ENCODE results near the gene NELFA.

Gene NELFA

DNA sequence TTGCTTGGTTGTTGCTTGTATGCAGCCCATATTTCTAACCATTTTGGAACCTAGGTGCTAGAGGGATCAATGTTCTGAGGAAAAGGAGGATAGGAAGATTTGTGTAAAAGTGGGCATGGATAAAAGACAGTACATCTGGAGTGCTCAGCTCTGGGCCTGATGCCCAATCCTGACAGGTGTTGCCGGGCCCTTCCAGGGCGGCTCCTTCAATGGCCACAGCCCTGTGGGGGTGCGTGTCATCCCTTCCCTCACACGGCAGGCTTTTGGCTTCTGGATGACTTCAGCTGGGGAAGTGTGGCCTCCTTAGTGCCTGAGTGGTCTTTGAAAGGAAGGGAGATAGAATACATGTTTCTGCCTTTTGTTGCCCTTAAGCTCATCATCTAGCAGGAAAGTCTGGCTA lies 47.2 kb downstream of the NELFA start:
- ATAC-seq, result no peak
- no peak for TF ChIP-seq CSDC2 (CRISPR knock-in tag; IDR thresholded peaks at IDR 0.05)
- no peak for TF ChIP-seq GLIS3 (CRISPR knock-in tag; IDR thresholded peaks at IDR 0.05)
- TF ChIP-seq OSR1 (CRISPR knock-in tag; IDR thresholded peaks at IDR 0.05), result no peak
- TF ChIP-seq ESRRG (CRISPR knock-in tag; IDR thresholded peaks at IDR 0.05), result no peak
- no peak for TF ChIP-seq ZFP30 (CRISPR knock-in tag; IDR thresholded peaks at IDR 0.05)
- TF ChIP-seq ZFP3 (CRISPR knock-in tag; IDR thresholded peaks at IDR 0.05), result no peak
- TF ChIP-seq, protein P1, sequence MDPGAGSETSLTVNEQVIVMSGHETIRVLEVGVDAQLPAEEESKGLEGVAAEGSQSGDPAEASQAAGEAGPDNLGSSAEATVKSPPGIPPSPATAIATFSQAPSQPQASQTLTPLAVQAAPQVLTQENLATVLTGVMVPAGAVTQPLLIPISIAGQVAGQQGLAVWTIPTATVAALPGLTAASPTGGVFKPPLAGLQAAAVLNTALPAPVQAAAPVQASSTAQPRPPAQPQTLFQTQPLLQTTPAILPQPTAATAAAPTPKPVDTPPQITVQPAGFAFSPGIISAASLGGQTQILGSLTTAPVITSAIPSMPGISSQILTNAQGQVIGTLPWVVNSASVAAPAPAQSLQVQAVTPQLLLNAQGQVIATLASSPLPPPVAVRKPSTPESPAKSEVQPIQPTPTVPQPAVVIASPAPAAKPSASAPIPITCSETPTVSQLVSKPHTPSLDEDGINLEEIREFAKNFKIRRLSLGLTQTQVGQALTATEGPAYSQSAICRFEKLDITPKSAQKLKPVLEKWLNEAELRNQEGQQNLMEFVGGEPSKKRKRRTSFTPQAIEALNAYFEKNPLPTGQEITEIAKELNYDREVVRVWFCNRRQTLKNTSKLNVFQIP (CRISPR knock-in tag; IDR thresholded peaks at IDR 0.05; ENCODE audit: borderline replicate concordance, low read depth), result no peak

DNA sequence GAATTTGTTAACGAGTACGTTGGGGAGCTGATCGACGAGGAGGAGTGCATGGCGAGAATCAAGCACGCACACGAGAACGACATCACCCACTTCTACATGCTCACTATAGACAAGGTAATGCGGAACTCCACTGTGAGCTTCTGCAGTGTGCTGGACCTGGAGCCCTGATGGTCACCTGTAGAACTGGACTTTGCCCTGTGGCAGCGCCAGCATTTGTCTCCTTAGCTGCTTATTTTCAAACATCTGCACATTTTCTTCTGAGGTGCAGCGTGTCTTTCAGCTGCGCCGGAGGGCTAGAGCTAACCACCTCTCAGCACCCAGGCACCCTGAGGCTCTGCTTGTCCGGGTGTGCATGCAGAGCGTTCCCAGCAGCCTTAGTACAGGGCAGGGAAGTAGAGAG lies 47.7 kb downstream of the NELFA start:
- ATAC-seq, result no peak
- TF ChIP-seq TOX (CRISPR knock-in tag; IDR thresholded peaks at IDR 0.05; ENCODE audit: borderline replicate concordance), result no peak

DNA sequence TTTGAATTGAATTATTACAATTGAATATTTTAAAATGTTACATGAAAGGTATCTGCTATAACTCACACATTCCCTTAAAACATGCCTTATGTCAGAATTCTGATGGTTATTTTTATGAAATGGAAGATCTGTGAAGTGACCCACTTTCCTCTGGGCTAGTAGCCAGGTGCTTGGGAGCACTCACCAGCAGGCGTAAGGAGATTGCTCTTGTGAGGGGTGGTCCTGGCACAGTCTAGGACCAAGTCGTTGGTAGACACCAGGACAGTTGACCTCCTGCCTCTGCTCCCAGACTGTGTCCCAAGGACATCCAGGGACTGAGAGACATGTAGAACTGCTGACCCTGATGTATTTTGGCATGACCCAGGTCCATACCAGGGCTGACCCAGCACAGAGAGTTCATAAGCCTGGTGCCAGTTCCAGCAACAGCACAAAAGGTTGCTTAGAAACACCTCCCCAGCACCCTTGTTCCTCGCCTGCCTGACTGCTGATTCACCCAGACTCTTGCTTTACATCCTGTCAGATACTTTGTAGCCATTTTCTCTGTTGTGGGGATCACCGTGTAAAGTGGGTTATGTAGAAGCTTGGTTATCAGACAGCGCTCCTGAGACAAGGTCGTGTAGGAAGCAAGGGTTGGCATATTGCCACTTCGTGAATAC lies 48.5 kb downstream of the NELFA start:
- TF ChIP-seq ZNF70 (CRISPR knock-in tag; IDR thresholded peaks at IDR 0.05) (no peak), TOX (CRISPR knock-in tag; IDR thresholded peaks at IDR 0.05; ENCODE audit: borderline replicate concordance) (no peak), ARNTL (CRISPR knock-in tag; IDR thresholded peaks at IDR 0.05; ENCODE audit: borderline replicate concordance, low read depth) (no peak), TCF4 (CRISPR knock-in tag; IDR thresholded peaks at IDR 0.05; ENCODE audit: borderline replicate concordance) (no peak), BACH2 (CRISPR knock-in tag; IDR thresholded peaks at IDR 0.05; ENCODE audit: borderline replicate concordance) (no peak), ISL1 (CRISPR knock-in tag; IDR thresholded peaks at IDR 0.05) (no peak), OSR1 (CRISPR knock-in tag; IDR thresholded peaks at IDR 0.05) (no peak), CSDC2 (CRISPR knock-in tag; IDR thresholded peaks at IDR 0.05) (no peak)
- TF ChIP-seq, protein P2, sequence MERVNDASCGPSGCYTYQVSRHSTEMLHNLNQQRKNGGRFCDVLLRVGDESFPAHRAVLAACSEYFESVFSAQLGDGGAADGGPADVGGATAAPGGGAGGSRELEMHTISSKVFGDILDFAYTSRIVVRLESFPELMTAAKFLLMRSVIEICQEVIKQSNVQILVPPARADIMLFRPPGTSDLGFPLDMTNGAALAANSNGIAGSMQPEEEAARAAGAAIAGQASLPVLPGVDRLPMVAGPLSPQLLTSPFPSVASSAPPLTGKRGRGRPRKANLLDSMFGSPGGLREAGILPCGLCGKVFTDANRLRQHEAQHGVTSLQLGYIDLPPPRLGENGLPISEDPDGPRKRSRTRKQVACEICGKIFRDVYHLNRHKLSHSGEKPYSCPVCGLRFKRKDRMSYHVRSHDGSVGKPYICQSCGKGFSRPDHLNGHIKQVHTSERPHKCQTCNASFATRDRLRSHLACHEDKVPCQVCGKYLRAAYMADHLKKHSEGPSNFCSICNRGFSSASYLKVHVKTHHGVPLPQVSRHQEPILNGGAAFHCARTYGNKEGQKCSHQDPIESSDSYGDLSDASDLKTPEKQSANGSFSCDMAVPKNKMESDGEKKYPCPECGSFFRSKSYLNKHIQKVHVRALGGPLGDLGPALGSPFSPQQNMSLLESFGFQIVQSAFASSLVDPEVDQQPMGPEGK (CRISPR knock-in tag; IDR thresholded peaks at IDR 0.05; ENCODE audit: borderline replicate concordance), result no peak
- TF ChIP-seq, protein P1 (CRISPR knock-in tag; IDR thresholded peaks at IDR 0.05; ENCODE audit: borderline replicate concordance, low read depth), result no peak
- TF ChIP-seq, protein P3, sequence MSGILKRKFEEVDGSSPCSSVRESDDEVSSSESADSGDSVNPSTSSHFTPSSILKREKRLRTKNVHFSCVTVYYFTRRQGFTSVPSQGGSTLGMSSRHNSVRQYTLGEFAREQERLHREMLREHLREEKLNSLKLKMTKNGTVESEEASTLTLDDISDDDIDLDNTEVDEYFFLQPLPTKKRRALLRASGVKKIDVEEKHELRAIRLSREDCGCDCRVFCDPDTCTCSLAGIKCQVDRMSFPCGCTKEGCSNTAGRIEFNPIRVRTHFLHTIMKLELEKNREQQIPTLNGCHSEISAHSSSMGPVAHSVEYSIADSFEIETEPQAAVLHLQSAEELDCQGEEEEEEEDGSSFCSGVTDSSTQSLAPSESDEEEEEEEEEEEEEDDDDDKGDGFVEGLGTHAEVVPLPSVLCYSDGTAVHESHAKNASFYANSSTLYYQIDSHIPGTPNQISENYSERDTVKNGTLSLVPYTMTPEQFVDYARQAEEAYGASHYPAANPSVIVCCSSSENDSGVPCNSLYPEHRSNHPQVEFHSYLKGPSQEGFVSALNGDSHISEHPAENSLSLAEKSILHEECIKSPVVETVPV (CRISPR knock-in tag; IDR thresholded peaks at IDR 0.05), result no peak
- no peak; the same call in 1 of the 3 replicates for ATAC-seq

DNA sequence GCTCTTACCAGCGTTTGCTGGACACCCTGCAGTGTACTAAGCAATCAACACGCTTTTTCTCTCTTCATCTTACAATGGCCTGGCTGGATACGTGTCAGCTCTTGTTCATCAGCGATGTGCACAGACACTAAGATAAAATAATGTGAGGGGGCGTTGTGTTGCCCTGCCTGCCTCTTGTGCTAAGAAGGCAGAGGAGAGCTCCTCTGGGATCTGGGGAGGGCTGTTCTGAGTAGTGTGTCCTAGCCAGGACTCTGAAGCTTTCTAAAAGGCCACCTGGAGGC lies 49.7 kb downstream of the NELFA start:
- TF ChIP-seq RARB (CRISPR knock-in tag; IDR thresholded peaks at IDR 0.05), result no peak
- no peak for TF ChIP-seq ZFP3 (CRISPR knock-in tag; IDR thresholded peaks at IDR 0.05)
- TF ChIP-seq CSDC2 (CRISPR knock-in tag; IDR thresholded peaks at IDR 0.05), result no peak
- TF ChIP-seq, protein P1 (CRISPR knock-in tag; IDR thresholded peaks at IDR 0.05; ENCODE audit: borderline replicate concordance, low read depth), result no peak
- TF ChIP-seq ZNF565 (CRISPR knock-in tag; conservative IDR thresholded peaks at IDR 0.05; ENCODE audit: low read depth), result no peak
- TF ChIP-seq TCF4 (CRISPR knock-in tag; IDR thresholded peaks at IDR 0.05; ENCODE audit: borderline replicate concordance), result no peak
- no peak for TF ChIP-seq ZFP30 (CRISPR knock-in tag; IDR thresholded peaks at IDR 0.05)
- no peak for TF ChIP-seq GLIS3 (CRISPR knock-in tag; IDR thresholded peaks at IDR 0.05)
- no peak for TF ChIP-seq TOX (CRISPR knock-in tag; IDR thresholded peaks at IDR 0.05; ENCODE audit: borderline replicate concordance)
- no peak for TF ChIP-seq BACH2 (CRISPR knock-in tag; IDR thresholded peaks at IDR 0.05; ENCODE audit: borderline replicate concordance)
- TF ChIP-seq ESRRG (CRISPR knock-in tag; IDR thresholded peaks at IDR 0.05), result no peak
- TF ChIP-seq ARNTL (CRISPR knock-in tag; IDR thresholded peaks at IDR 0.05; ENCODE audit: borderline replicate concordance, low read depth), result no peak
- TF ChIP-seq, protein P2 (CRISPR knock-in tag; IDR thresholded peaks at IDR 0.05; ENCODE audit: borderline replicate concordance), result no peak
- no peak for TF ChIP-seq SNAI2 (CRISPR knock-in tag; IDR thresholded peaks at IDR 0.05)
- TF ChIP-seq OSR1 (CRISPR knock-in tag; IDR thresholded peaks at IDR 0.05), result no peak
- TF ChIP-seq, protein P3 (CRISPR knock-in tag; IDR thresholded peaks at IDR 0.05), result no peak
- TF ChIP-seq, protein P4, sequence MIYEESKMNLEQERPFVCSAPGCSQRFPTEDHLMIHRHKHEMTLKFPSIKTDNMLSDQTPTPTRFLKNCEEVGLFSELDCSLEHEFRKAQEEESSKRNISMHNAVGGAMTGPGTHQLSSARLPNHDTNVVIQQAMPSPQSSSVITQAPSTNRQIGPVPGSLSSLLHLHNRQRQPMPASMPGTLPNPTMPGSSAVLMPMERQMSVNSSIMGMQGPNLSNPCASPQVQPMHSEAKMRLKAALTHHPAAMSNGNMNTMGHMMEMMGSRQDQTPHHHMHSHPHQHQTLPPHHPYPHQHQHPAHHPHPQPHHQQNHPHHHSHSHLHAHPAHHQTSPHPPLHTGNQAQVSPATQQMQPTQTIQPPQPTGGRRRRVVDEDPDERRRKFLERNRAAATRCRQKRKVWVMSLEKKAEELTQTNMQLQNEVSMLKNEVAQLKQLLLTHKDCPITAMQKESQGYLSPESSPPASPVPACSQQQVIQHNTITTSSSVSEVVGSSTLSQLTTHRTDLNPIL (CRISPR knock-in tag; IDR thresholded peaks at IDR 0.05; ENCODE audit: low read depth), result no peak
- no peak for TF ChIP-seq ZC3H10 (CRISPR knock-in tag; IDR thresholded peaks at IDR 0.05)
- no peak for TF ChIP-seq ZNF8 (CRISPR knock-in tag; IDR thresholded peaks at IDR 0.05)
- no peak for ATAC-seq
